GM21360 (cell line): Measurements from ENCODE around the gene USP36.

ENCODE experiments used
- ATAC-seq: cut with Tn5 transposase; IDR thresholded peaks from one replicate; pipeline ENCODE4 v1.9.1; 2021; ENCODE audit warnings: mild to moderate bottlenecking, moderate library complexity; ENCODE audit not compliant: unreplicated experiment

USP36 gene

GRCh38 chr17:78818152-78818846 lies 22.3 kb downstream of the USP36 start:
- ATAC-seq, result no peak

GRCh38 chr17:78817123-78817522 lies 23.5 kb downstream of the USP36 start:
- ATAC-seq, result no peak

- ATAC-seq, result no peak
These were observed 24.9 kb downstream of the USP36 start for GRCh38 chr17:78815696-78816095.

- no peak for ATAC-seq
These were observed 27.8 kb downstream of the USP36 start for GRCh38 chr17:78812855-78813254.

- ATAC-seq, result no peak
These were observed 32.5 kb downstream of the USP36 start for GRCh38 chr17:78808163-78808562.

- ATAC-seq, result no peak
These were observed 34.2 kb downstream of the USP36 start for GRCh38 chr17:78806451-78806850.

- ATAC-seq, result no peak
These were observed 35.3 kb downstream of the USP36 start for GRCh38 chr17:78805301-78805700.

- no peak for ATAC-seq
These were observed 35.8 kb downstream of the USP36 start for GRCh38 chr17:78804777-78805176.

GRCh38 chr17:78803186-78803845 lies 37.3 kb downstream of the USP36 start:
- no peak for ATAC-seq

- ATAC-seq, result no peak
These were observed 38.2 kb downstream of the USP36 start for GRCh38 chr17:78802459-78802858.

- no peak for ATAC-seq
These were observed 38.6 kb downstream of the USP36 start for GRCh38 chr17:78802008-78802407.

GRCh38 chr17:78800132-78800931 lies 40.3 kb downstream of the USP36 start:
- ATAC-seq, result no peak

GRCh38 chr17:78798695-78799559 lies 41.7 kb downstream of the USP36 start:
- no peak for ATAC-seq

- ATAC-seq, result no peak
These were observed 42.7 kb downstream of the USP36 start for GRCh38 chr17:78797691-78798585.

GRCh38 chr17:78797213-78797612 lies 43.4 kb downstream of the USP36 start:
- ATAC-seq, result no peak

GRCh38 chr17:78796517-78796900 lies 44.1 kb downstream of the USP36 start:
- no peak for ATAC-seq

- no peak for ATAC-seq
These were observed 44.6 kb downstream of the USP36 start for GRCh38 chr17:78795861-78796516.

- ATAC-seq, result no peak
These were observed 45.6 kb downstream of the USP36 start for GRCh38 chr17:78794864-78795640.

- ATAC-seq, result no peak
These were observed 46.2 kb downstream of the USP36 start for GRCh38 chr17:78794399-78794798.
